Esophagus mucosa (tissue), 1 donor: Measurements from ENCODE around the gene CYP21A2. TPM values are rescaled to one million over a fixed set of nuclear protein-coding genes. Genes with fewer than 3 reads are reported as not detected.
A peak's percentile ranks its signal among the peaks of the same experiment; 100 is the strongest.
"Not testable (repeated sequence)": the region's sequence is repeated elsewhere in the genome, so short reads cannot be mapped to it uniquely, and the experiment has no call there.

Experiments used
- ATAC-seq: fragments of 200-7000 bp; cut with Tn5 transposase; one replicate; pipeline ENCODE4 v1.9.1; 2020
- total RNA-seq: library from RNA; stranded (reverse); gene quantifications from one replicate; pipeline ENCODE4 v1.2.4, GENCODE V29; 2023
- donor health status: DM: yes; HTN: yes; CAD: no.

Gene CYP21A2
- total RNA-seq, 1 donor from 2014 or later, result 0.60 TPM

GRCh38 chr6:32055756-32056155 is 17.5 kb downstream of the CYP21A2 start:
- ATAC-seq, result not testable (repeated sequence)

GRCh38 chr6:32056254-32056653 is 18.0 kb downstream of the CYP21A2 start:
- ATAC-seq, result no peak

GRCh38 chr6:32057966-32058365 is 19.8 kb downstream of the CYP21A2 start:
- ATAC-seq, result no peak

- no peak for ATAC-seq
Observed at GRCh38 chr6:32058511-32058963, 20.3 kb downstream of the CYP21A2 start.

GRCh38 chr6:32060966-32061655 is 22.9 kb downstream of the CYP21A2 start:
- no peak for ATAC-seq

GRCh38 chr6:32064706-32065105 is 26.5 kb downstream of the CYP21A2 start:
- ATAC-seq, result no peak

GRCh38 chr6:32067521-32067920 is 29.3 kb downstream of the CYP21A2 start:
- not testable (repeated sequence) for ATAC-seq

- ATAC-seq, result not testable (repeated sequence)
Observed at GRCh38 chr6:32068315-32068714, 30.1 kb downstream of the CYP21A2 start.

- no peak for ATAC-seq
Observed at GRCh38 chr6:32068867-32069266, 30.7 kb downstream of the CYP21A2 start.

GRCh38 chr6:32069460-32069859 is 31.2 kb downstream of the CYP21A2 start:
- no peak for ATAC-seq

GRCh38 chr6:32069878-32070515 is 31.8 kb downstream of the CYP21A2 start:
- no peak for ATAC-seq

- ATAC-seq, result no peak
Observed at GRCh38 chr6:32070814-32071543, 32.8 kb downstream of the CYP21A2 start.

GRCh38 chr6:32073101-32073500 is 34.9 kb downstream of the CYP21A2 start:
- no peak for ATAC-seq

- no peak for ATAC-seq
Observed at GRCh38 chr6:32073613-32074012, 35.4 kb downstream of the CYP21A2 start.

GRCh38 chr6:32074996-32075532 is 36.8 kb downstream of the CYP21A2 start:
- no peak for ATAC-seq

GRCh38 chr6:32075781-32076180 is 37.6 kb downstream of the CYP21A2 start:
- peak; percentile 71 for ATAC-seq

GRCh38 chr6:32076321-32076809 is 38.1 kb downstream of the CYP21A2 start:
- ATAC-seq, result peak; percentile 76

GRCh38 chr6:32079566-32080290 is 41.5 kb downstream of the CYP21A2 start:
- ATAC-seq, result no peak

- ATAC-seq, result peak; percentile 17
Observed at GRCh38 chr6:32081168-32081990, 43.2 kb downstream of the CYP21A2 start.

- ATAC-seq, result no peak
Observed at GRCh38 chr6:32082478-32082877, 44.3 kb downstream of the CYP21A2 start.

- peak; percentile 81 for ATAC-seq
Observed at GRCh38 chr6:32082935-32083334, 44.7 kb downstream of the CYP21A2 start.
